Measurements from ENCODE around the gene PPAT.
A peak's percentile ranks its signal among the peaks of the same experiment; 100 is the strongest.
"Not testable (repeated sequence)": the region's sequence is repeated elsewhere in the genome, so short reads cannot be mapped to it uniquely, and the experiment has no call there.

Gene PPAT

DNA sequence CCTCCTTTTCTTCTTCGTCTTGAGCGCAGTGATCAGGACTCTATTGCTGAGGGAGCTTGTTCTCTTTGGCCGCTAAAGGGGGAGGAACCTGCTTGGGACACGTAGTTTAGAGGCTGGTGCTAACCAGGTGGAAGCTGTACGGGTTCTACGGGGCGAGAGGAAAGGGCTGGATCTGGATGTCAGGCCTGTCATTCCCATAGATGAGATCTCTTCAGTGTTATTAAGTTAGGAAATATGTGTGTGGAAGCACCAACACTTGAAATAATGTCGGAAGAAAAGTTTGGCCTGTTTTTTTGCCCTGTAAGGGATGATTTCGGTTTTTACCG lies 32.6 kb upstream of the PPAT start:
- Mint-ChIP-seq H3K9me3 (no peaks in the 10 kb centered on the region), H3K4me3 (peak overlapping the region; percentile 97), H3K27ac (peak overlapping the region; percentile 99), H3K27me3 (ENCODE audit: low read depth, poor library complexity) (no peaks in the 10 kb centered on the region), H3K4me1 (peaks cover 54% of the 10 kb centered on the region), H3K36me3 (ENCODE audit: low read depth) (peaks cover 34% of the 10 kb centered on the region)
- TF ChIP-seq, protein P1, sequence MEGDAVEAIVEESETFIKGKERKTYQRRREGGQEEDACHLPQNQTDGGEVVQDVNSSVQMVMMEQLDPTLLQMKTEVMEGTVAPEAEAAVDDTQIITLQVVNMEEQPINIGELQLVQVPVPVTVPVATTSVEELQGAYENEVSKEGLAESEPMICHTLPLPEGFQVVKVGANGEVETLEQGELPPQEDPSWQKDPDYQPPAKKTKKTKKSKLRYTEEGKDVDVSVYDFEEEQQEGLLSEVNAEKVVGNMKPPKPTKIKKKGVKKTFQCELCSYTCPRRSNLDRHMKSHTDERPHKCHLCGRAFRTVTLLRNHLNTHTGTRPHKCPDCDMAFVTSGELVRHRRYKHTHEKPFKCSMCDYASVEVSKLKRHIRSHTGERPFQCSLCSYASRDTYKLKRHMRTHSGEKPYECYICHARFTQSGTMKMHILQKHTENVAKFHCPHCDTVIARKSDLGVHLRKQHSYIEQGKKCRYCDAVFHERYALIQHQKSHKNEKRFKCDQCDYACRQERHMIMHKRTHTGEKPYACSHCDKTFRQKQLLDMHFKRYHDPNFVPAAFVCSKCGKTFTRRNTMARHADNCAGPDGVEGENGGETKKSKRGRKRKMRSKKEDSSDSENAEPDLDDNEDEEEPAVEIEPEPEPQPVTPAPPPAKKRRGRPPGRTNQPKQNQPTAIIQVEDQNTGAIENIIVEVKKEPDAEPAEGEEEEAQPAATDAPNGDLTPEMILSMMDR (IDR thresholded peaks at IDR 0.05): no peak
- peak; percentile 19 for DNase-seq

DNA sequence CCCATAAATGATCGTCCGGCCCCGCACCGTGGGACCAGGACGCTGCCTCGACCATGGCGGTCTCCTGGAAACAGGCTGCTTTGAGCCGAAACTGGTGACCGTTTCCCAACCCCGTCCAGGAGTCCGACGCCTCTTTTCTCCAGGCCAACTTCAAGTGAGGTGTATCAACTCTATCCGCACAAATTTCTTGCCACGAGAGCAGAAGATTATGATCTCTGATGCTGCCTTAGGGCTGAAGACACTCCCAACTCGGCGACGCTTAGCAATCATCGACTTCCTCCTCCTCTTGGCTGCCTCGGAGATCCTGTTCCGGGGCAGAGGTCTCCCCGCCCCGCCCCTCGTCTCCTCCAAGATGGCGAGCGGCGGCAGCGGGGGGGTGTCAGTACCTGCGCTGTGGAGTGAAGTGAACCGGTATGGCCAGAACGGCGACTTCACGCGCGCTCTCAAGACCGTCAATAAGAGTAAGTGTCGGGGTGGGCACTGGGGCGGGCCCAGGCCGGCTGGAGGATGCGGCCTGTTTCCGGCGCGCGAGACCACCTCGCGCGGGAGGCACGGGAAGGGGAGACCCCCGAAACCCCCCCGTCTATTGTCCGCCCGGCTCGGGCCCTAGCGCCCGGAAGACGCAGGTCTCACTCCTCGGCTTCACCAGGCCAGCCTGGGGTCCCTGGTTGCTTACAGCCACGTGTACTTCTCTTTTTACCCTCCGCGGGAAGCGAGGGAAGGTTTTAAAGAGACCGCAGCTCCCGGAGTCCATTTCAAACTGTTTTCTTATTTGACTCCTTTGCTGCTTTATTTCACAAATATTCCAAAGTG lies 32.1 kb upstream of the PPAT start, which contains the start of gene SRP72:
Gene SRP72, plus strand, starts transcription at position 334 of the 813 bp plus-strand sequence. Its CDS starts 19 bp downstream, at position 353.
- Mint-ChIP-seq H3K36me3 (ENCODE audit: low read depth) (peaks cover 30% of the 10 kb centered on the region), H3K4me3 (peak within 1 kb of the TSS; percentile 97), H3K4me1 (peaks cover 54% of the 10 kb centered on the region), H3K9me3 (no peaks in the 10 kb centered on the region), H3K27me3 (ENCODE audit: low read depth, poor library complexity) (no peaks in the 10 kb centered on the region), H3K27ac (peak within 1 kb of the TSS; percentile 99)
- peak; percentile 91 for DNase-seq
- TF ChIP-seq, protein P1 (IDR thresholded peaks at IDR 0.05): no peak

DNA sequence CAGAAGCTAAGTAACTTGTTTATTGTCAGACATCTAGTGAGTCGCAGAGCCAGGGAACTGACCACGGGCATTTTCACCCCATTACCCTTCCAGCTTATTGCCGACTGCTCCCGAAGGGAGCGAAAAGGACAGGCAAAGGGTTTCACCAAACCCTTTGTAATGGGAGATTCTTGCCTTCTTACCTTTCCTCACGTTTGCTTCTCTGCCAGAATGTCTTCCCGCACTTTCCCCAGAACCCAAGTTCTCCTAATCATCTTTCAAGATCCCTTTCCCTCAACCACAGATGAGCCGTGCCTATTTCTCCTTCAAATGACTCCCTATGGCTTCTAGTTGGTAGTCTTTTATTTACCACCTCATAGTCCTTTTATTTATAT lies 31.5 kb upstream of the PPAT start:
- peaks cover 54% of the 10 kb centered on the region for H3K4me1 Mint-ChIP-seq
- TF ChIP-seq, protein P1 (IDR thresholded peaks at IDR 0.05): no peak
- H3K36me3 Mint-ChIP-seq (ENCODE audit: low read depth): peaks cover 30% of the 10 kb centered on the region
- H3K27ac Mint-ChIP-seq: peak overlapping the region; percentile 99
- H3K4me3 Mint-ChIP-seq: peak overlapping the region; percentile 97
- H3K9me3 Mint-ChIP-seq: no peaks in the 10 kb centered on the region
- no peak for DNase-seq
- H3K27me3 Mint-ChIP-seq (ENCODE audit: low read depth, poor library complexity): no peaks in the 10 kb centered on the region

DNA sequence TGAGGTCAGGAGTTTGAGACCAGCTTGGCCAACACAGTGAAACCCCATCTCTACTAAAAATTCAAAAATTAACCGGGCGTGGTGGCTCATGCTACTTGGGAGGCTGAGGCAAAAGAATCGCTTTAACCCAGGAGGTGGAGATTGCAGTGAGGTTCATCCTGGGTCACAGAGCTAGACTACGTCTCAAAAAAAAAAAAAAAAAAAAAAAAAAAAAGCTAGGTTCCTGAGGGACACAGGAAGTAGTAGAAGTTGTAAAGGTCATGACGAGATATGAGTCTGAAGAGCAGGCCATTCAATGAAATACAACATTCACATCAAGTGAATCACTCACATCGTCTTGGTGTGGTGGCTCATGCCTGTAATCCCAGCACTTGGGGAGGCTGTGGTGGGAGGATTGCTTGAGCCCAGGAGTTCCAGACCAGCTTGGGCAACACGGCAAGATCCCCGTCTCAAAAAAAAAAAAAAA lies 30.9 kb upstream of the PPAT start:
- DNase-seq; H3K27me3 Mint-ChIP-seq (ENCODE audit: low read depth, poor library complexity); H3K9me3 Mint-ChIP-seq: not testable (repeated sequence)
- Mint-ChIP-seq H3K4me3 (peak overlapping the region; percentile 97), H3K27ac (peak overlapping the region; percentile 99), H3K4me1 (peaks cover 54% of the 10 kb centered on the region), H3K36me3 (ENCODE audit: low read depth) (peaks cover 26% of the 10 kb centered on the region)

DNA sequence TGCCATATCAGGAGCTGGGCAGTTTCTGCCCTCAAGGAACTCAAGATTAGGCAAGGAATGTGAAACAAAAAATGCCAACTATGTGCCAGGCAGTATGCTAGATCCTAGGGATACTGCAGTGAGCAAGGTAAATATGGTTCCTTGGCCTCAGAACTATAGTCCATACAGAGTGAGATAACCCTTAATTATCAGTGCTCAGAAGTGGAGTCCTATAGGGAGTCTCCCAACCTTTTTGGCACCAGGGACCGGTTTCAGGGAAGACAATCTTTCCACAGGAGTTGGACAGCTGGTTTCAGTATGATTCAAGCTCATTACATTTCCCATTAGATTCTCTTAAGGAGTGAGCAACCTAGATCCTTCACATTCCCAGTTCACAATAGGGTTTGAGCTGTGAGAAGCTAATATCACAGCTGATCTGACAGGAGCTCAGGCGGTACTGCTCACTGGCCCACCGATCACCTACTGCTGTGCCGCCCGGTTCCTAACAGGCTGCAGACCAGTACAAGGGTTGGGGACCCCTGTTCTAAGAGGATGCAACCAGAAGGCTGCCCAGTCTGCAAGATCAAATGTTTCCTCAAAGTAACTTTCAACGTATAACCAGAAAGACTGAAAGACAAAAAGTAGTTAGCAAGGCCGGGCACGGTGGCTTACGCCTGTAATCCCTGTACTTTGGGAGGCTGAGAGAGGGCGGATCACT lies 30.3 kb upstream of the PPAT start:
- H3K9me3 Mint-ChIP-seq: no peaks in the 10 kb centered on the region
- H3K27ac Mint-ChIP-seq: peak overlapping the region; percentile 99
- TF ChIP-seq, protein P1 (IDR thresholded peaks at IDR 0.05): no peak
- DNase-seq: no peak
- peaks cover 54% of the 10 kb centered on the region for H3K4me1 Mint-ChIP-seq
- peaks cover 21% of the 10 kb centered on the region for H3K36me3 Mint-ChIP-seq (ENCODE audit: low read depth)
- H3K4me3 Mint-ChIP-seq: peak overlapping the region; percentile 97
- H3K27me3 Mint-ChIP-seq (ENCODE audit: low read depth, poor library complexity): no peaks in the 10 kb centered on the region

DNA sequence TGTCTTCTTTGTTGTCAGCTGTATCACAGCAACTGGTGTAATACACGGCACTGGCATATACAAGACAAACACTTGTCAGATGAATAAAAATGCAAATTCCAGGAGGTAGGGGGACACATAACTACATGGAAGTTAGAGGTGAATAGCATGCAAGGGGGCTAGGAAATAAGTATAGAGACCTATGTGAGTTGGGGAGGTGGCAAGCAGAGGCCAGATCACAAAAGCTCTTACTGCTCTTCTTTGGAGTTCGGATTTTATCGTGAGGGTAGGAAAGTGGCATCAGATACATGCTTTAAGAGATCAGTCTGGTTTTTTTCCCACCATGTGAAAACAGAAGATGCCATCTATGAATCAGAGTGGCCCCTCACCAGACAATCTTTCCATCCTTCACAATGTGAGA lies 29.2 kb upstream of the PPAT start:
- TF ChIP-seq, protein P1 (IDR thresholded peaks at IDR 0.05): no peak
- DNase-seq: no peak
- Mint-ChIP-seq H3K27me3 (ENCODE audit: low read depth, poor library complexity) (no peaks in the 10 kb centered on the region), H3K4me1 (peaks cover 50% of the 10 kb centered on the region), H3K4me3 (peak overlapping the region; percentile 11), H3K27ac (peak overlapping the region; percentile 3), H3K36me3 (ENCODE audit: low read depth) (peaks cover 24% of the 10 kb centered on the region), H3K9me3 (no peaks in the 10 kb centered on the region)
